Activated naive CD4-positive, alpha-beta T cell treated with anti-CD3 and anti-CD28 coated beads, Interleukin-2, amount 10 ng/mL, durations not matched to agents 5 hours and 36 hours (primary cell): Measurements from ENCODE around the gene ZNF541. TPM values are rescaled to one million over a fixed set of nuclear protein-coding genes. Genes with fewer than 3 reads are reported as not detected.

Experiments used
- total RNA-seq, 2 experiments: library from RNA; stranded (reverse); gene quantifications; one replicate each; pipeline ENCODE4 v1.2.3, GENCODE V29; 2021

Gene ZNF541
- total RNA-seq, result under 1 TPM; 0.30 to 0.34 TPM

GRCh38 chr19:47573071-47574026, at the start of gene ZNF541:
ZNF541 (minus strand) TSS chr19:47573148; CDS start chr19:47555856, 17,292 bp downstream.

GRCh38 chr19:47608969-47609905, 36.3 kb upstream of the ZNF541 start, which contains the start of gene BICRA:
BICRA (plus strand) TSS chr19:47609134; CDS start chr19:47673575, 64,441 bp downstream.

Other genes starting within 250 kb of the ZNF541 start
- gene C5AR2, start 241.0 kb downstream of the ZNF541 start, total RNA-seq, result 1 to 10 TPM in 1 of 2 experiments, under 1 TPM in 1; 0.84 to 1.0 TPM
- gene DHX34, start 223.8 kb downstream of the ZNF541 start, total RNA-seq, result 10 to 100 TPM; 11.8 to 11.9 TPM
- not detected for gene MEIS3, start 153.6 kb downstream of the ZNF541 start, total RNA-seq
- gene SLC8A2, start 101.3 kb downstream of the ZNF541 start, total RNA-seq, result not detected
- gene KPTN, start 88.9 kb downstream of the ZNF541 start, total RNA-seq, result 10 to 100 TPM in 1 of 2 experiments, 1 to 10 TPM in 1; 9.5 to 10.8 TPM
- gene NAPA, start 58.1 kb downstream of the ZNF541 start, total RNA-seq, result 10 to 100 TPM; 83.1 to 93.3 TPM
- gene BICRA, start 36.0 kb upstream of the ZNF541 start, total RNA-seq, result 10 to 100 TPM; 21.0 to 24.4 TPM
- under 1 TPM in 1 of 2 experiments, not detected in 1; 0.14 TPM for gene EHD2, start 140.3 kb upstream of the ZNF541 start, total RNA-seq
- gene NOP53, start 172.4 kb upstream of the ZNF541 start, total RNA-seq, result 100 to 1,000 TPM; 516 to 536 TPM
- gene SELENOW, start 205.6 kb upstream of the ZNF541 start, total RNA-seq, result 10 to 100 TPM; 63.6 to 66.8 TPM
- gene TPRX1, start 231.4 kb upstream of the ZNF541 start, total RNA-seq, result not detected
- gene CRX, start 248.8 kb upstream of the ZNF541 start, total RNA-seq, result not detected